GM21367 (cell line): ENCODE data around the gene GRB2.
"Not testable (repeated sequence)": the region's sequence is repeated elsewhere in the genome, so short reads cannot be mapped to it uniquely, and the experiment has no call there.

Source experiments
- ATAC-seq: cut with Tn5 transposase; IDR thresholded peaks from one replicate; pipeline ENCODE4 v1.9.1; 2021; ENCODE audit not compliant: unreplicated experiment

The GRB2 gene

GRCh38 chr17:75288770-75289114 lies 116.7 kb downstream of the GRB2 start:
- ATAC-seq = peak; percentile 13

- no peak for ATAC-seq
Measured at GRCh38 chr17:75288359-75288758, 117.1 kb downstream of the GRB2 start.

GRCh38 chr17:75287221-75287620 lies 118.3 kb downstream of the GRB2 start:
- no peak for ATAC-seq

GRCh38 chr17:75285123-75285522 lies 120.4 kb downstream of the GRB2 start:
- ATAC-seq = no peak

- ATAC-seq = not testable (repeated sequence)
Measured at GRCh38 chr17:75280189-75280588, 125.3 kb downstream of the GRB2 start.

GRCh38 chr17:75277664-75278071 lies 127.8 kb downstream of the GRB2 start:
- no peak for ATAC-seq

- no peak for ATAC-seq
Measured at GRCh38 chr17:75273977-75274708, 131.3 kb downstream of the GRB2 start.

- ATAC-seq = no peak
Measured at GRCh38 chr17:75272848-75273184, 132.7 kb downstream of the GRB2 start.

GRCh38 chr17:75271955-75272847 lies 133.3 kb downstream of the GRB2 start:
- ATAC-seq = no peak

GRCh38 chr17:75271233-75271954 lies 134.1 kb downstream of the GRB2 start:
- ATAC-seq = peak; percentile 50

GRCh38 chr17:75270966-75271232 lies 134.6 kb downstream of the GRB2 start, which contains the start of gene MIF4GD:
Gene MIF4GD (minus strand): TSS chr17:75271231. CDS start chr17:75270195, 1,036 bp downstream.
- no peak for ATAC-seq

GRCh38 chr17:75270218-75270965 lies 135.1 kb downstream of the GRB2 start:
- peak; percentile 27 for ATAC-seq

GRCh38 chr17:75269844-75270217 lies 135.6 kb downstream of the GRB2 start:
- no peak for ATAC-seq
